DMS53 treated with DMSO at 0.1 percent for 48 hours (cell line): Measurements from ENCODE around the gene RAD51D.
"Not testable (repeated sequence)": the region's sequence is repeated elsewhere in the genome, so short reads cannot be mapped to it uniquely, and the experiment has no call there.

ENCODE experiments used
- DNase-seq: peaks from one replicate; lab custom pipeline; 2025; ENCODE audit not compliant: unreplicated experiment; lab: John Stamatoyannopoulos, UW

Gene RAD51D

GRCh38 chr17:35119370-35120165 is at the start of gene RAD51D:
RAD51D (minus strand) TSS chr17:35119860; CDS start chr17:35119613, 247 bp downstream.
- DNase-seq, result peak; percentile 42

GRCh38 chr17:35167666-35168065 is 48.0 kb upstream of the RAD51D start:
- no peak for DNase-seq

GRCh38 chr17:35167046-35167445 is 47.4 kb upstream of the RAD51D start:
- DNase-seq, result peak; percentile 53

GRCh38 chr17:35166526-35166925 is 46.9 kb upstream of the RAD51D start:
- no peak for DNase-seq

GRCh38 chr17:35164716-35165115 is 45.1 kb upstream of the RAD51D start:
- no peak for DNase-seq

GRCh38 chr17:35163886-35164285 is 44.2 kb upstream of the RAD51D start:
- DNase-seq, result no peak

GRCh38 chr17:35162755-35163154 is 43.1 kb upstream of the RAD51D start:
- no peak for DNase-seq

GRCh38 chr17:35161281-35161761 is 41.7 kb upstream of the RAD51D start:
- no peak for DNase-seq

GRCh38 chr17:35160354-35161201 is 40.9 kb upstream of the RAD51D start:
- DNase-seq, result no peak

GRCh38 chr17:35159940-35160339 is 40.3 kb upstream of the RAD51D start:
- DNase-seq, result no peak

- DNase-seq, result no peak
Measured at GRCh38 chr17:35155246-35155645, 35.6 kb upstream of the RAD51D start.

GRCh38 chr17:35154196-35155165 is 34.8 kb upstream of the RAD51D start:
- no peak for DNase-seq

- no peak for DNase-seq
Measured at GRCh38 chr17:35152421-35153140, 32.9 kb upstream of the RAD51D start.

- not testable (repeated sequence) for DNase-seq
Measured at GRCh38 chr17:35151080-35151479, 31.4 kb upstream of the RAD51D start.

- no peak for DNase-seq
Measured at GRCh38 chr17:35149941-35150340, 30.3 kb upstream of the RAD51D start.

GRCh38 chr17:35148144-35148543 is 28.5 kb upstream of the RAD51D start:
- DNase-seq, result no peak

GRCh38 chr17:35147375-35147905 is 27.8 kb upstream of the RAD51D start, which contains the start of gene UNC45B:
UNC45B (plus strand) TSS chr17:35147817; CDS start chr17:35148264, 447 bp downstream.
- DNase-seq, result no peak

- DNase-seq, result no peak
Measured at GRCh38 chr17:35146214-35146833, 26.7 kb upstream of the RAD51D start.

GRCh38 chr17:35144840-35145239 is 25.2 kb upstream of the RAD51D start:
- no peak for DNase-seq
